IPS-15b (cell line): ENCODE data around the gene CEP72.
"Not testable (repeated sequence)": the region's sequence is repeated elsewhere in the genome, so short reads cannot be mapped to it uniquely, and the experiment has no call there.

ENCODE experiments used
- H3K27me3 ChIP-seq: one replicate; pipeline ENCODE4 v1.6.1; 2013; ENCODE audit warnings: low read length; ENCODE audit not compliant: control insufficient read depth, insufficient read depth
- H3K36me3 ChIP-seq: one replicate; pipeline ENCODE4 v1.6.1; 2013; ENCODE audit warnings: low read length; ENCODE audit not compliant: control insufficient read depth, insufficient read depth
- H3K4me1 ChIP-seq: one replicate; pipeline ENCODE4 v1.6.1; 2013; ENCODE audit warnings: mild to moderate bottlenecking, low read length; ENCODE audit not compliant: control insufficient read depth, insufficient read depth
- H3K4me3 ChIP-seq: one replicate; pipeline ENCODE4 v1.5.1; 2013; ENCODE audit warnings: low read depth, low read length
- H3K9ac ChIP-seq: one replicate; pipeline ENCODE4 v1.6.1; 2013; ENCODE audit warnings: low read depth, mild to moderate bottlenecking, low read length
- H3K9me3 ChIP-seq: one replicate; pipeline ENCODE4 v1.6.1; 2013; ENCODE audit warnings: mild to moderate bottlenecking, low read length; ENCODE audit not compliant: control insufficient read depth, insufficient read depth

CEP72 gene

DNA sequence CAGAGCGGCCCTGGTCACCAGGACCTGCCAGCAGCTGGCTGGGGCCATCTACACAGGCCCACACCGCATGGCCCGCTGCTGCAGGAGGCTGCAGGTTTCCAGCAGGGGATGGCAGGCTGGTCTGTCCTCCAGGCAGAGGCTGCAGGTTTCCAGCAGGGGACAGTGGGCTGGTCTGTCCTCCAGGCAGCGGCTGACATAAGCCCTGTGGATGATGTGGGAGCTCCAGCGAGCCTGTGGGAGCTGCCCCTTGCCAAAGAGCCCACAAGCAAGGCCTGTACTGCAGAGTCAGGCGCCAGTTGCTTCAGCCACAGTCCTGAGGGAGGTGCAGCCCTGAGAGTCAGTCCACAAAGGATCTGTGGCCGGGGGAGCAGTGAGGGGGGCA is 62.5 kb downstream of the CEP72 start:
- H3K4me1 ChIP-seq, result peaks cover 2% of the 10 kb centered on the region
- no peak overlapping the region for H3K9ac ChIP-seq
- H3K4me3 ChIP-seq, result no peak overlapping the region
- H3K9me3 ChIP-seq, result no peaks in the 10 kb centered on the region
- H3K36me3 ChIP-seq, result no peaks in the 10 kb centered on the region
- no peaks in the 10 kb centered on the region for H3K27me3 ChIP-seq

DNA sequence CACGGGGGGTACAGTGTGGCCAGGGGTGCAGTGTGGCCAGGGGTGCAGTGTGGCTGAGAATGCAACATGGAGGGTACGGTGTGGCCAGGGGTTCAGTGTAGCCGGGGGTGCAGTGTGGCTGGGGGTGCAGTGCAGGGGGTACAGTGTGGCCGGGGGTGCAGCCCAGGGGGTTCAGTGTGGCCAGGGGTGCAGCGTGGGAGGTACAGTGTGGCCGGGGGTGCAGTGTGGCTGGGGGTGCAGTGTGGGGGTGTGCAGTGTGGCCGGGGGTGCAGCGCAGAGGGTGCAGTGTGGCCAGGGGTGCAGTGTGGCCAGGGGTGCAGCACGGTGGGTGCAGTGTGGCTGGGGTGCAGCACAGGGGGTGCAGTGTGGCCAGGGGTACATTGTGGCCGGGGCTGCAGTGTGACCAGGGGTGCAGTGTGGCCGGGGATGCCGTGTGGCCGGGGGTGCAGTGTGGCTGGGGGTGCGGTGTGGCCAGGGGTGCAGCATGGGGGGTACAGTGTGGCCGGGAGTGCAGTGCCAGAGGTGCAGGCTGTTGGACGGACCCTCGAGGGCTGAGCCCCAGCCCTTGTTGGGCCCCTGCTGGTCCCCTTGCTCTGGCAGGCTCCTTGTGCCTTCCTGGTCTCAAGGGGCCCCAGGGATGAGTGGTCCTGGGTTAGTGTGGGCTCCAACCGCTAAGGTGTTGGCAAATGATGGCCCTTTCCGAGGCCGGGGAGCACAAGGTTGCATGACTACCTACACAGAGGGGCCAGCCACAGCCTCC is 63.2 kb downstream of the CEP72 start:
- no peak overlapping the region for H3K4me3 ChIP-seq
- no peaks in the 10 kb centered on the region for H3K27me3 ChIP-seq
- no peaks in the 10 kb centered on the region for H3K9me3 ChIP-seq
- no peak overlapping the region for H3K9ac ChIP-seq
- no peaks in the 10 kb centered on the region for H3K36me3 ChIP-seq
- H3K4me1 ChIP-seq, result peaks cover 2% of the 10 kb centered on the region

DNA sequence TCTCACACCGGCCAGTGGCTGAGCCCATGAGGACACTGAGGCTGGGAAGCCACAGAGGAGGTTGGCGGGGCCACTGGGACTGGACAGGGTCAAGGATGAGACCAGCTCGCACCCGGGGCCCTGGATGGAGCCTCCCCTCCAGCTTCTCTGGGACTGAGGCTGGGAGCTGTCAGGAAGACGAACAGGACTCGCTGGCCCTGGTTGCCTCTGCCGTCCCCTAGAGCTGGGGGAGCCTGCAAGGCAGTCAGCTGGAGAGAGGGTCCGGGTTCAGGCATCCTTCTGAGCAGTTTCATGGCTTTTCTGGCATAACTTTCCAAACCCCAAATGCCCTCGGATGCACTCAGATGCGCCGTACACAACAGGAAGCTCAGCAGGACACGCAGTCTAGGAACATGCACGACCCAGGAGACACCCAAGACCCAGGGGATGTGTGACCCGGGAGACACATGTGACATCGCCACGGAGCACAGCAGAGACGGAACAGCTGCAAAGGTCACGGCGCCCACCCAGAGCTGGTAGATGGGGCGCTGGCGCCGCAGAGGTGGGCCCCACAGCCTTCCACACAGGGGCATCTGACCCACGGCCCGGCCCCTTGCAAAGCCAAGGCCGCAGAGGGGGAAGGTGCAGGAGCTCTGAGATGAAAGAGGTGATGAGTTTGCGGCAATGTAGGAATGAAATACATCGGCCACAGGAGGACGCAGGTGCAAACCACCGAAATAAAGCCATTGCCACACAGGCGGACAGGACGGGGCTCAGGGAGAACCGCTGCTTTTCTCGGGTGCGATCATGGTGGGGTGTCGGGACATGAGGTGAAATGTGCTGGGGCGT is 63.9 kb downstream of the CEP72 start:
- Histone ChIP-seq H3K36me3 (no peaks in the 10 kb centered on the region), H3K4me3 (no peak overlapping the region), H3K9ac (no peak overlapping the region), H3K27me3 (no peaks in the 10 kb centered on the region), H3K4me1 (peaks cover 2% of the 10 kb centered on the region), H3K9me3 (no peaks in the 10 kb centered on the region)

DNA sequence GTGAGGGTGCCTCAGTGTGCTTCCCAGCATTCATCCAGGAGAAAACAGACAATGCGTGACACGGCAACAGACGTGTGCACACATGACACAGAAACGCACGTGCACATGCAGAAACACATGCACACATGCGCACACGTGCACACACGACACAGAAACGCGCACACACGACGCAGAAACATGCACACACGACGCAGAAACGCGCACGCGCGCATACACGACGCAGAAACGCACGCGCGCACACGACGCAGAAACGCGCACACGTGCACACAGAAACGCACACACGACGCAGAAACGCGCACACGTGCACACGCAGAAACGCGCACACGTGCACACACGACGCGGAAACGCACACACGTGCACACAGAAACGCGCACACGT is 64.5 kb downstream of the CEP72 start:
- Histone ChIP-seq H3K4me3 (no peak overlapping the region), H3K27me3 (no peaks in the 10 kb centered on the region), H3K36me3 (no peaks in the 10 kb centered on the region), H3K9me3 (no peaks in the 10 kb centered on the region), H3K9ac (no peak overlapping the region), H3K4me1 (peaks cover 2% of the 10 kb centered on the region)

DNA sequence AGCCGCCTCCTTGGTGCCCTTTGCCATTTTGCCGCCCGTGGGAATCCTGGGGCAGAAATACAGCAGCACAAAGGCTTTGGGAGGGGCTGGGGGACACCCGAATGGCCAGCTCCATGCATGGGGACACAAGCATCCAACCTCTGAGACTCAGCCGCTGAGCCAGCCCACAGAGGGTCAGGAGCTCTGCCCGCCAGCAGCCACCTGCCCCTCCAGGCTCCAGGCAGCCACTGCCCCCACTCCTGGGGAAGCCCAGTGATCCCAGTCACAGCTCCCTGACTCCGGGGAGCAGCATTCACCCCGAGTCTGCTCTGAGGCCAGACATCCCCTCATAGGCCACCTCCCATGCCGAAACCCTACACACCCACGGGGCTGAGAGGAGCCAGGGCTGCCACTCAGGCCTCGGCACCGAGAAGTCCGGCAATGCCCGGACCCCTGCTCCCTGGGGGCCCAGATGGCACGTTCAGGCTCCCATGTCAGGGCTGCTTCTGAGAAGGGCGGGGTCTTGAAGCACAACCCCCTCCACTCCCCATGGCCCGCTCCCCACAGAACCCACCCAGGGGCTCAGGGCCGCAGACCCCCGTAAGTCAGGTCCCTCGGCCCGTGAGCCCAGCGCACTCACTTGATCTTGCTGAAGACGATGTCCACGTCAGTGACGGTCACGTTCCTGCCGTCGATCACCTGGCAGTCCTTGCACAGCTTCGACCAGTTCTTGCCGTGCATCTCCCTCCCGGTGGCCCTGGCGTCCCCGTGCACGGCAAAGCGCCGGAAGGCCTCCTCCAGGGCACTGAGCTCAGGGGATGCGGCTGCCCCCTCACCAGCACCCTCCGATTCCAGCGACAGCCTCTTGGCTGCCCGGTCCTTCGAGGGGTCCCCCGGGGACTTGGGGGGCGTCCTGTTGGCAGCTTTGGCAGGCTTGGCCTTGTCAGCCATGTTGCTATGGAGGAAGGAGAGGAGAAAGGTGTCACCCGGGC is 65.3 kb downstream of the CEP72 start:
- Histone ChIP-seq H3K4me1 (peaks cover 2% of the 10 kb centered on the region), H3K36me3 (no peaks in the 10 kb centered on the region), H3K4me3 (no peak overlapping the region), H3K27me3 (no peaks in the 10 kb centered on the region), H3K9me3 (no peaks in the 10 kb centered on the region), H3K9ac (no peak overlapping the region)

DNA sequence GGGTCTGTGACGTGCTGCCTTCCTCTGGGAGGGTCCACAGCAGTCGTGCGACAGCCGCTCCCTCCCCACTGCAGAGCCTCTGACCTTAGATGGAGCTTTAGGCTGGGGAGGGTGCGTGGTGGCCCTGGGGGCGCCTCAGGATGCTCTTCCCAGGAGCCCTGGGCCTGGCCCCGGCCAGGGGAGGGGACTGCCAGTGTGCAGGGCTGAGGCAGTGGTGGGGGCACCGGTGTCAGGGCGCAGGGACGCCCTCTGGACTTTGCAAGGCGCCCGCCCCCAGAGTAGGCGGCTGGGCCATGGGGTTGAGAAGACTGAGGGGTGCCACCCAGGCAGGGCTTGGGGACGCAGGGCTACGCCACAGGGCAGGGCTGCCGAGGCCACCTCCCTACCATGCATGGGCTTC is 66.4 kb downstream of the CEP72 start:
- H3K4me1 ChIP-seq, result not testable (repeated sequence)

DNA sequence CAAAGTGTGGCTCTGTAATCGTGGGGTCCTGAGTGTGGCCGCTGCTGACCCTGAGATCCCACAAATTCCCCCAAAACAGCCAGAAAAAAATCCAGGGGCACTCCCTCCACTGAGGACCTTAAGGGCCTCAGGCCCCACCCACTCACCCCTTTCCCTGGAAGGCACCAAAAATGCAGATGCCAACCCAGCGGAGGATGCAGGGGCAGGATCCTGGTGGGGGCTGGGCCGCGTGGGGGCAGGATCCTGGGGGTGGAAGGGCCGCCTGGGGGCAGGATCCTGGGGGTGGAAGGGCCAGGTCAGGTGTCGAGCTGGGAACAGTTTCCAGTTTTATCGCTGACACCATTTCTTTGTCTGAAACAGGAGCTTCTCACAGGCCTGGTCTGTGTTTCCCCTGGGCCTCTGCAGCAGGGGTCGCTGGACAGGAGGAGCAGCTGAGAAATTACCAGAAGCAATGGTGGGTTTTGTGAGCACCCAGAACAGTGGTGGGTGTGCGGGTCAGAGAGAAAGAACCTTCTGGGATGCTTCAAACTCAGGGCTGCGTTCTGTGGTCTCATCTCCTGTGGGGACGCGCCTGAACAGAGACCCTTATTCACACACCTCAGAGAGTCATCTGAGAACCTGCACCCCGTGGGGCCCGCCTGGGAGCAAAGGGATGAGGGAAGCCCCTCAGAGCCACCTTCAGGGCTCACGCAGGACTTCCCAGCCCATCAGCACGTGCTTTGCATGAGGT is 67.2 kb downstream of the CEP72 start:
- H3K9ac ChIP-seq, H3K36me3 ChIP-seq, H3K27me3 ChIP-seq, H3K4me1 ChIP-seq, H3K9me3 ChIP-seq, H3K4me3 ChIP-seq: not testable (repeated sequence)

More for the DNA sequence above, 66.4 kb downstream of the CEP72 start:
- H3K9me3 ChIP-seq, H3K9ac ChIP-seq, H3K36me3 ChIP-seq, H3K27me3 ChIP-seq, H3K4me3 ChIP-seq: not testable (repeated sequence)

DNA sequence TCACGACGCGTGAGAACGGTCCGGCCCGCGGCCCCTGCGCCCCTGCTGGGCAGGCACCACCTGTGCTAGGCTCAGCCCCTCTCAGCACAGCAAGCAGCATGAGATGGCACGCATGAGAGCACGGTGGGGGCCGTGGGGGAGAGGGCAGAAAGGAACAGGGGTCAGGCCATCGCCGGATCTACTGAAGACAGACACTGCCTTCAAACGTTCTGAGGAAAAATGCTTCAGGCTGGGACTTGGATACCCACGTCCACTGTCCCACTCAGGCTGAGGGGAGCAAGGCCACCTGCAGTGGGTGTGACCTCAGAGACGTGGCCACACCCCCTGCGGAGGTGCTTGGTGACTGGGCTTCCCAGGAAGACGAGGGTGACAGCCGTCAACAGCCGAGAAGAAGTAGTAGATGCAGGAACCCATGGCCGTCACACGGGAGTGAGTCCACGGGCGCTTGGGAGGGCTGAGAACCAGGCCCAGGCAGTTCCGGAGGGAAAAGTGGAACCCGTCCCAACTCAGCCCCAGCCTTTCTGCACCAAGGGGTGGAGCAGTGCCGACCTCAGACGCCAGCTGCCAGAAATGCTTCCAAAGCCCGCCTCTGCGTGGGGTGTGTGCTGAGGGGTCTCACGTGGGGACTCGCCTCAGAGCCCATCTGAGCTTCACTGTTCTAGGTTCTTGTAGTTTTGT is 68.1 kb downstream of the CEP72 start:
- not testable (repeated sequence) for H3K9me3 ChIP-seq, H3K4me3 ChIP-seq, H3K9ac ChIP-seq, H3K4me1 ChIP-seq, H3K36me3 ChIP-seq, H3K27me3 ChIP-seq

DNA sequence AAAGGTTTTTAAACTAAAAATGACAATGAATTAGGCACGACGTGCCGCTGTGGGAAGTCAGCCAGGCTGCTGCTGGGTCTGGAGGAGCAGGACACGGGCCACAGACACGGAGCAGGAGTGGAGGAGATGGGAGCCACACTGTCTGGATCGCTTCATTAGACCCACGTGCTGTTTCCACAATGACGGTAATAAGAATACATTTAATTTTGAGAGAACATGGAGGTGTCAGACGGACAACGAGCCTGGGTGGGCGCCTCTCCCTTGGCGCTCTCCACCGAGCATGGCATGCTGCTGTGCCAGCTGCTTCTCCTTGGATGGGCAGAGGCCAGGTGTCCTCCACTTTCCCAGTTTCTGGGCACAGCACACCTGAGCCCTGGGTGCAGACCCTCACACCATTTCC is 68.7 kb downstream of the CEP72 start:
- H3K36me3 ChIP-seq, H3K9me3 ChIP-seq, H3K4me1 ChIP-seq, H3K9ac ChIP-seq, H3K4me3 ChIP-seq, H3K27me3 ChIP-seq: not testable (repeated sequence)

DNA sequence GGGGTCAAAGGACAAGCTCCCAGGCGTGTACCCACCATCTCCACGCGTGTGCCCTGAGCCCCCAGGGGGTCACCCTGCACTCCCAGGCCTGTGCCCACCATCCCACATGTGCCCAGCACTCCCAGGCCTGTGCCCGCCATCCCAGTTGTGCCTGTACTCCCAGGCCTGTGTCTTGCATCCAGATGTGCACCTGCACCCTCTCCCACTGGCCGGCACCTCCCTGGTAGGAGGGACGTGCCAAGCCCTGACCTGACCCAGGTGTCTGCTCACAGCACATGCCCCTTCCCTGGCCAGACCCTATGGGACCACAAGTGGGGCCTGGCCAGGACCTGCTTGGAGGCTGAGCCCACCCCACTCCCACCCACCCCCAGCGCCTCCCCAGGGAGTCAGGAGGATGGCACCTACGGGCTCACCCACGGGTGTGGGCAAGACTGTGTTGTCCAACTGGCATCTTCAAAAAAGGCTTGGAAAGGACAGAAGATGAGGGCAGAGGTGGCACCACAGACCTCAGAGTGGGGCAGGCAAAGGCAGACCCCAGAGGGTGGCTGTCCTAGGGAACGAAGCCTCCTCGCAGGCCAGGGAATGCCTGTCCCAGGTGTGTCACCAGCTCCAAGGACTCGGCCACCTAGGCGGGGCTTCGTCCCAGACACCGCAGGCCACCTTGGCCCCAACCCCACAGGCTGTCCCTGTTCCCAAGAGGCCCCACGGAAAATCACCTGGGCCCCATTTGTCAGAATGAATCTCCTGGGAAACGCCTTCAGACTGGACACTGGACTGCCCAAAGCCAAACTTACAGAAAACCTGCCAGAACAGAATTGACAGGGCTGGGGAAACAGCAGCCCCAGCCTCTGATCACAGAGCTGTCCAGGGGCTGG is 69.4 kb downstream of the CEP72 start:
- not testable (repeated sequence) for H3K9me3 ChIP-seq, H3K4me3 ChIP-seq, H3K4me1 ChIP-seq, H3K27me3 ChIP-seq, H3K9ac ChIP-seq, H3K36me3 ChIP-seq
